Breast epithelium (tissue), 3 donors: ENCODE results near the gene MOGAT2.

Experiments
- POLR2A ChIP-seq: fragments of 450-650 bp; IDR thresholded peaks from one replicate; pipeline ENCODE4 v1.6.1; 2016; ENCODE audit warnings: antibody characterized with exemption, mild to moderate bottlenecking, moderate library complexity
- TF ChIP-seq, protein P1 (sequence below), 3 donors: fragments of 450-650 bp; IDR thresholded peaks; one replicate each; pipeline ENCODE4 v1.5.1; 2016 to 2017; ENCODE audit warnings: antibody characterized with exemption in 3 of 3, mild to moderate bottlenecking in 3 of 3, moderate library complexity in 3 of 3

DNA sequence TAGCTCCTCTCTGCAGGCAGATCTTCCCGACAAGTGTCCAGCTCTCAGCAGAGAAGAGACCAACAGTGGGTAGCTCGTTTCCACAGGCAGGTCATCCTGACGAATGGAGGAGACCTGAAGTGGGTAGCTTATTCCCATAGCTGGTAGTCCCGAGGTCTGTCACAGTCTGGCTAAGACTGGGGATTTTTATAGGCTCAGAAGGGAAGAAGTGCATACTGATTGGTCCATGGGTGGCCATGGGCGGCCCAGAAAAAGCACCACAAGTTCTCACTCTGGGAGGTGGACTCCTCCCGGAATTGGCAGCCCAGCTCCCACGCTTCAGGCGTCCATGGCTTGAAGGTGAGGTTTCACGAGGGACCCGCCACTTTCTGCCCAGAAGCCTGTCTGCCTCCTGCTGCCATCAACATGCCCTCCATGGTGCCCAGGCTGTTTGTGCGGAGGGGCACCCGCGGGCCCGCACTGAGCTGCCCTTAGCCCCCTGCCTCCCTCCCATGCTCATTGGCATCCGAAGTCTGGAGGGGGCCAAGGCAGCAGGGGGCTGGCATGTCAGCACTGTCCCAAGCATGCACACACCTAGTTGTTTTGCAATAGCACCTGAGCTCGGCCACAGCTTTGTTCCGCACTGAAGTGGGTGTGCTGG is 38.9 kb upstream of the MOGAT2 start:
- TF ChIP-seq POLR2A, result no peak
- TF ChIP-seq, protein P1, sequence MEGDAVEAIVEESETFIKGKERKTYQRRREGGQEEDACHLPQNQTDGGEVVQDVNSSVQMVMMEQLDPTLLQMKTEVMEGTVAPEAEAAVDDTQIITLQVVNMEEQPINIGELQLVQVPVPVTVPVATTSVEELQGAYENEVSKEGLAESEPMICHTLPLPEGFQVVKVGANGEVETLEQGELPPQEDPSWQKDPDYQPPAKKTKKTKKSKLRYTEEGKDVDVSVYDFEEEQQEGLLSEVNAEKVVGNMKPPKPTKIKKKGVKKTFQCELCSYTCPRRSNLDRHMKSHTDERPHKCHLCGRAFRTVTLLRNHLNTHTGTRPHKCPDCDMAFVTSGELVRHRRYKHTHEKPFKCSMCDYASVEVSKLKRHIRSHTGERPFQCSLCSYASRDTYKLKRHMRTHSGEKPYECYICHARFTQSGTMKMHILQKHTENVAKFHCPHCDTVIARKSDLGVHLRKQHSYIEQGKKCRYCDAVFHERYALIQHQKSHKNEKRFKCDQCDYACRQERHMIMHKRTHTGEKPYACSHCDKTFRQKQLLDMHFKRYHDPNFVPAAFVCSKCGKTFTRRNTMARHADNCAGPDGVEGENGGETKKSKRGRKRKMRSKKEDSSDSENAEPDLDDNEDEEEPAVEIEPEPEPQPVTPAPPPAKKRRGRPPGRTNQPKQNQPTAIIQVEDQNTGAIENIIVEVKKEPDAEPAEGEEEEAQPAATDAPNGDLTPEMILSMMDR (IDR thresholded peaks at IDR 0.05), result no peak
